AG10803 (cell line): Measurements from ENCODE around the gene MRPL14.
"Not testable (repeated sequence)": the region's sequence is repeated elsewhere in the genome, so short reads cannot be mapped to it uniquely, and the experiment has no call there.

Experiments used
- DNase-seq: peaks from one replicate; pipeline ENCODE4 v3.0.0; 2010; ENCODE audit warnings: low read depth
- H3K4me3 ChIP-seq: 2 replicates; pipeline ENCODE4 v1.5.1; 2011; ENCODE audit warnings: mild to moderate bottlenecking, low read length, control low read depth
- CTCF ChIP-seq: conservative IDR thresholded peaks from 2 replicates; pipeline ENCODE4 v1.5.1; 2011; ENCODE audit warnings: mild to moderate bottlenecking, low read length, control low read depth, inconsistent platforms

MRPL14 gene

GRCh38 chr6:44091981-44092884 is 35.0 kb downstream of the MRPL14 start:
- H3K4me3 ChIP-seq: no peak overlapping the region
- no peak for TF ChIP-seq CTCF
- no peak for DNase-seq

DNA sequence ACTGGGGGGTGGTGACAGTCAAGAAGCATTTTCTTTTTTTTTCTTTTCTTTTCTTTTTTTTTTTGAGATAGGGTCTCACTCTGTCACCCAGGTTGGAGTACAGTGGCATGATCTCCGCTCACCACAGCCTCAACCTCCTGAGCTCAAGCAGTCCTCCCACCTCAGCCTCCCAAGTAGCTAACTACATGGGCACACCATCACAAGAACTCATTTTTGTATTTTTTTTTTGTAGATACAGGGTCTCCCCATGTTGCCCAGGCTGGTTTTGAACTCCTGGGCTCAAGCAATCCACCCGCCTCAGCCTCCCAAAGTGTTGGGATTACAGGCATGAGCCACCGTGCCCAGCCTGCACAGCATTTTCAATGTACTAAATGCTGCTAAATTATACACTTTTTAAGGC is 35.9 kb downstream of the MRPL14 start:
- H3K4me3 ChIP-seq, DNase-seq: not testable (repeated sequence)

DNA sequence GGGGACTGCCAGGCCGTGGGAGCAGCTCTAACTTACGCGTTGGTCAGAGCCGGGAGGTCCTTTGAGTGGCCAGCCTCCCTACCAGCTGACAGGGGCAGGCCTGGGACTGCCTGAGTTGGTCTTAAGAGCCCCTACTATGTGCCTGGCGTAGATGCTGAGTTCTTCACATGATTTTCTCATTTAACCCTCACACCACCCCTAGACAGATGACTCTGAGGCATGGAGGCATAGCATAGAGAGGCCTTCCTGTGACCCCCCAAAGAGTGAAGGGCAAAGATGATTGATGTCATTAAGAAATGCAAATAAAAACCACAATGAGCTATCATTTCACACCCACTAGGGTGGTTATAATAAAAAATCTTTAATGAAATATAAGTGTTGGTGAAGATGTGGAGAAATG is 36.8 kb downstream of the MRPL14 start:
- TF ChIP-seq CTCF: no peak
- no peak for DNase-seq
- H3K4me3 ChIP-seq: no peak overlapping the region

GRCh38 chr6:44088827-44089590 is 38.2 kb downstream of the MRPL14 start:
- no peak overlapping the region for H3K4me3 ChIP-seq
- no peak for TF ChIP-seq CTCF
- no peak for DNase-seq

DNA sequence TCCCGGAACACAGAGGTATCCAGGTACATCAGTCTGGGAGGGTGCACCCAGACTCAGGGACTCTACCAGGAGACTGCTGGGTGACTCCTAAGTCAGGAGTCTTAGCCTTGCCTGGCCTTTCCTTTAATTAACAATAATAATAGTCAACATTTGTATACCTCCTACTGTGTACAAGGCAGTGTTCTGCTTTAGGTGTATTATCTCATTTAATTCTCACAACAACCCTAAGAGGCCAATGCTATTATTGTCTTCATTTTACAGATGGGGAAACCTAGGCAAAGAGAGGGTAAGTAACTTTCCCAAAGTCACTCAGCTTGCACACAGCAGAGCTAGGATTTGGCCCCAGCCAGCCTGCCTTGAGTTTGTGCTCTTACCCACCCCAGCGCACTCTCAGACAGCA is 39.6 kb downstream of the MRPL14 start:
- DNase-seq: no peak
- no peak overlapping the region for H3K4me3 ChIP-seq
- no peak for TF ChIP-seq CTCF

- H3K4me3 ChIP-seq: no peak overlapping the region
- DNase-seq: peak; percentile 9
These were observed 40.2 kb downstream of the MRPL14 start for GRCh38 chr6:44086931-44087574.

More at GRCh38 chr6:44086931-44087574, 40.2 kb downstream of the MRPL14 start:
- no peak for TF ChIP-seq CTCF
